GM10266 (cell line): ENCODE data around the gene AARSD1.
"Not testable (repeated sequence)": the region's sequence is repeated elsewhere in the genome, so short reads cannot be mapped to it uniquely, and the experiment has no call there.

Source experiments
- DNase-seq: peaks from one replicate; pipeline ENCODE4 v3.0.0; 2012; ENCODE audit errors: extremely low spot score
- TF ChIP-seq, protein P1 (sequence below): IDR thresholded peaks from 2 replicates; pipeline ENCODE4 v1.5.1; 2012; ENCODE audit warnings: mild to moderate bottlenecking, low read depth; ENCODE audit not compliant: control insufficient read depth, insufficient read depth; ENCODE audit errors: missing control alignments

The AARSD1 gene

GRCh38 chr17:42999003-42999525 lies 34.8 kb upstream of the AARSD1 start:
- TF ChIP-seq, protein P1, sequence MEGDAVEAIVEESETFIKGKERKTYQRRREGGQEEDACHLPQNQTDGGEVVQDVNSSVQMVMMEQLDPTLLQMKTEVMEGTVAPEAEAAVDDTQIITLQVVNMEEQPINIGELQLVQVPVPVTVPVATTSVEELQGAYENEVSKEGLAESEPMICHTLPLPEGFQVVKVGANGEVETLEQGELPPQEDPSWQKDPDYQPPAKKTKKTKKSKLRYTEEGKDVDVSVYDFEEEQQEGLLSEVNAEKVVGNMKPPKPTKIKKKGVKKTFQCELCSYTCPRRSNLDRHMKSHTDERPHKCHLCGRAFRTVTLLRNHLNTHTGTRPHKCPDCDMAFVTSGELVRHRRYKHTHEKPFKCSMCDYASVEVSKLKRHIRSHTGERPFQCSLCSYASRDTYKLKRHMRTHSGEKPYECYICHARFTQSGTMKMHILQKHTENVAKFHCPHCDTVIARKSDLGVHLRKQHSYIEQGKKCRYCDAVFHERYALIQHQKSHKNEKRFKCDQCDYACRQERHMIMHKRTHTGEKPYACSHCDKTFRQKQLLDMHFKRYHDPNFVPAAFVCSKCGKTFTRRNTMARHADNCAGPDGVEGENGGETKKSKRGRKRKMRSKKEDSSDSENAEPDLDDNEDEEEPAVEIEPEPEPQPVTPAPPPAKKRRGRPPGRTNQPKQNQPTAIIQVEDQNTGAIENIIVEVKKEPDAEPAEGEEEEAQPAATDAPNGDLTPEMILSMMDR = no peak
- DNase-seq = no peak

DNA sequence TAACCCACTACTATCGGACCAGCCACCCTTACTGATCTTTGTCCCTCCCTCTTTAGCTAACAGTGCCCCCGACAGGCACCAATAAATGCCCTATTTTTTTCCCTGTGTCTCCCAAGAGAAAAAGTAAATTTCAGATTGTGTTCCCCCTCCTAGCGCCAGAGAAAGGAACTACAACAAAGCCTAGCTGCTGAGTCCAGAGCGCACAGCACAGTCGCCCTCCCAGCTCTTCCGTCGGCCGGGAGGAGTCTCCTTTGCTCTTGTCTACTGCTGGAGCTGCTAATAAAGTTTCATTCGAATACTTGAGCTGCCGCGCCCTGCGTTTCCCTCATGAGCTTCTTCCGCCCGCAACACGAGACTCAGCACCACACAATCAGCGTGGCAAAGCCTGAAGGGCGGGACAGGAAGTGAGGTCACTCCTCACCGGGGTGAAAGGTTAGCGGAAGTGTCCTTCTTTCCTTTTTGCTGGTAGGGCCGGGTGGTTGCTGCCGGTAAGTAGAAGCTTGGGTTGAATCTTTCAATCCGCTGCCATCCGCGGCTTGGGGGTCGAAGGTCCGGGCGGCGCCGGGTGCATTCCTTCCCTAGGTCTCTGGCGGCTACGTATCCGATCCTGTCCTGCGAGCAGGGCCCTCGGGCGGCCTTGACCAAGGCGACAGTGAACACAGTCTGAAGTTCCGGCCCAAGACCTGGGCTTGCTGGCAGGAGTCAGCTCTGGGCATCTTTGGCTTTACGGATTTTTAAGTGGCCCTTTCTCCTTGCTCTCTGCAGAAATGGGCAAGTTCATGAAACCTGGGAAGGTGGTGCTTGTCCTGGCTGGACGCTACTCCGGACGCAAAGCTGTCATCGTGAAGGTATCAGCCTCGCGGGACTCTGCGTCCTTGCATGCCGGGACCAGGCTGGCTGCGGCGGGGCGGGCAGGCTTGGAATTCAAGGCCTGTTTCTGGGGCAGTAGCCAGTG lies 34.0 kb upstream of the AARSD1 start, which contains the start of gene RPL27:
RPL27 (plus strand) TSS at position 436 of the 955 bp plus-strand sequence; CDS start at position 768, 332 bp downstream.
- TF ChIP-seq, protein P1 = peak; percentile 81
- peak; percentile 89 for DNase-seq

- TF ChIP-seq, protein P1 = no peak
- DNase-seq = no peak
Measured at GRCh38 chr17:42997390-42997983, 33.2 kb upstream of the AARSD1 start.

DNA sequence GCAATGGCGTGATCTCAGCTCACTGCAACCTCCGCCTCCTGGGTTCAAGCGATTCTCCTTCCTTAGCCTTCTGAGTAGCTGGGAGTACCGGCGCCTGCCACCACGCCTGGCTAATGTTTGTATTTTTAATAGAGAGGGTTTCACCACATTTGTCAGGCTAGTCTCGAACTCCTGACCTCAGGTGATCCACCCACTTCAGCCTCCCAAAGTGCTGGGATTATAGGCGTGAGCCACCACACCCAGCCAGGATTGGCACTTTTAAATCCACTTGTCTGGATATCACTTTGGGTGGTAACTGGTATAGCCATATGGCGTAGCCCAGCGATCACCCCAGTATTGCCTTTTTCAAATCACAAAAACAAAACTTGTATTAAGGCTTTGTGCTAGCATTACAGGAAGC lies 29.7 kb upstream of the AARSD1 start:
- not testable (repeated sequence) for DNase-seq

- TF ChIP-seq, protein P1 = no peak
Measured at GRCh38 chr17:42992872-42993271, 28.6 kb upstream of the AARSD1 start.

DNA sequence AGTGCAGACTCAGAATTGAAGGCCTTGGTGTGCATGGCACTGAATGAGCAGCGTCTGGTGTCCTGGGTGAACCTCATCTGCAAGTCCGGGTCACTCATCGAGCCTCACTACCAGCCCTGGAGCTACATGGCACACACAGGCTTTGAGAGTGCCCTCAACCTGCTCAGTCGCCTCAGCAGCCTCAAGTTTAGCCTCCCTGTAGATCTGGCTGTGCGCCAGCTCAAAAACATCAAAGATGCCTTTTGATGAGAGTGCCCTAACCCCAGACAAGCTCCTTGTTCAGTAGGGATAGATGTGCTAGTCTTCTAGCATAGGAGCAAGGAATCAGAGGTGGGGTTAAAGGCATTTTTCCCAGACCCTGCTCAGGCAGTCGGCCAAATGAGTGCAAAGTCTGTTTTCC lies 27.2 kb upstream of the AARSD1 start:
- TF ChIP-seq, protein P1 = no peak
- no peak for DNase-seq

More at GRCh38 chr17:42992872-42993271, 28.6 kb upstream of the AARSD1 start:
- no peak for DNase-seq

DNA sequence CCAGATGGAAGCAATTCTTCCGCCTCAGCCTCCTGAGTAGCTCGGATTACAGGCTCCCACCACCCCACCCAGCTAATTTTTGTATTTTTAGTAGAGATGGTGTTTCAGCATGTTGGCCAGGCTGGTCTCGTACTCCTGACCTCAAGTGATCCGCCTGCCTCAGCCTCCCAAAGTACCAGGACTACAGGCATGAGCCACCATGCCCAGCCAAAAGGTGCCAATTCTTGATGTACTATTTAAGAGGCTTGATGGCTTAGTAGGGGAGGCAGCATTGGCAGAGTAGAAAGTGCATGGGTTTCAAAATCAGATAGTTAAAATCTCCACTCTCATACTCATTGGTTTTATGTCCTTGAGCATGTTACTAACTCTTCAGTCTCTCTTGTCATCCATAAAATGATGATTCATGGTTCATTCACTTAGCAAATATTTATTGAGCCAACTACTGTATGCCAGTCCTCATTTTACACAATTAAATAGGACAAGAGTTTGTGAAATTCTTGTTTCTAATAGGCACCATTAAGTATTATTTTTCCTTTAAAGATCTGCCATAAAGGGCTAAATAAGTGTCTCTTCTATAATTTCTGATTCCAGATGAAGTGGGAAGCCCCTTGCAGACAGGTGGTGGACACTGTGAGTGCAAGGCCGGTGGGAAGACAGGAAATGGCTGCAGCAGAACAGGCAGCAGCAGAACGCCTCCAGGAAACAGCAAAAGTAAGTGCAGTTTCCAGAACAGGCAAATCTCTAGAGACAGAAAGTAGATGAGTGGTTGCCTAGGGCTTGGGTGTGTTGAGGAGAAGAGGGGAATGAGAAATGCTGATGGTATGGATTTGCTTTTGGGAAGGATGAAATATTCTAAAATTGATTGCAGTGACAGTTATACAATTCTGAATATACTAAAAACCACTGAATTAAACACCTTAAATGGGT lies 25.7 kb upstream of the AARSD1 start:
- TF ChIP-seq, protein P1 = no peak
- no peak for DNase-seq
